H1 (cell line): ENCODE results near the gene MRPL1. TPM values are rescaled to one million over a fixed set of nuclear protein-coding genes. Genes with fewer than 3 reads are reported as not detected.

Source experiments
- CTCF ChIA-PET: fragments of 300-600 bp; sonication (Branson Sonifier 250); formaldehyde crosslinking; loops from one replicate; lab custom pipeline; 2021; ENCODE audit not compliant: partially characterized antibody; lab: Charles Lee
- POLR2A ChIA-PET: fragments of 300-600 bp; sonication (Branson Sonifier 250); formaldehyde crosslinking; loops from one replicate; lab custom pipeline; 2021; ENCODE audit warnings: inconsistent platforms; ENCODE audit not compliant: partially characterized antibody; lab: Charles Lee
- DNase-seq, 2 experiments: peaks; one replicate each; pipeline versions ENCODE4 v3.0.0 to v3.0.0-alpha.2; 2010 to 2022; ENCODE audit warnings: low spot score in 2 of 2, low read depth in 1 of 2, mixed read lengths in 1 of 2
- FAIRE-seq: peaks from 2 replicates; lab custom pipeline; 2011; peaks lifted over from hg19 to GRCh38; lab: Jason Lieb, UNC
- H2AFZ ChIP-seq: 2 replicates; pipeline ENCODE4 v1.8.1; 2012; ENCODE audit warnings: low read length, inconsistent platforms
- H2AK5ac ChIP-seq: 2 replicates; pipeline ENCODE4 v1.6.1; 2013; ENCODE audit warnings: low read depth, low read length
- H2BK120ac ChIP-seq: replicated peaks from 2 replicates; pipeline ENCODE3; 2013; ENCODE audit warnings: low read depth, low read length, inconsistent platforms
- H2BK12ac ChIP-seq: 2 replicates; pipeline ENCODE4 v1.6.1; 2013; ENCODE audit warnings: low read depth, low read length
- H2BK15ac ChIP-seq: 2 replicates; pipeline ENCODE4 v1.6.1; 2013; ENCODE audit warnings: low read length
- H2BK20ac ChIP-seq: 2 replicates; pipeline ENCODE4 v1.6.1; 2013; ENCODE audit warnings: low read length
- H2BK5ac ChIP-seq: 2 replicates; pipeline ENCODE4 v1.6.1; 2013; ENCODE audit warnings: low read depth, low read length
- H3K14ac ChIP-seq: 2 replicates; pipeline ENCODE4 v1.6.1; 2013; ENCODE audit warnings: inconsistent platforms; ENCODE audit not compliant: insufficient read length
- H3K18ac ChIP-seq: 2 replicates; pipeline ENCODE4 v1.6.1; 2013; ENCODE audit warnings: low read length; ENCODE audit errors: extremely low read depth
- H3K23ac ChIP-seq: 2 replicates; pipeline ENCODE4 v1.6.1; 2013; ENCODE audit warnings: inconsistent platforms; ENCODE audit not compliant: insufficient read length
- H3K23me2 ChIP-seq: 2 replicates; pipeline ENCODE4 v1.6.1; 2013; ENCODE audit warnings: low read depth, low read length
- H3K27ac ChIP-seq: 2 replicates; pipeline ENCODE4 v1.6.1; 2011; ENCODE audit warnings: low read depth, low read length, inconsistent platforms
- H3K27me3 ChIP-seq, 4 experiments: replicated peaks in 1 of 4; 1 replicate in 1 of 4; 2 replicates in 3 of 4; pipeline versions ENCODE4 v1.6.1 to v1.8.1; 2011 to 2013; ENCODE audit warnings: low read length in 3 of 4, mild to moderate bottlenecking in 3 of 4, inconsistent platforms in 2 of 4, mixed read lengths in 2 of 4, moderate library complexity in 1 of 4; ENCODE audit not compliant: control insufficient read depth in 3 of 4, insufficient read depth in 3 of 4; ENCODE audit errors: extremely low read depth in 1 of 4
- H3K36me3 ChIP-seq, 4 experiments: 2 replicates each; pipeline versions ENCODE4 v1.6.1 to v1.8.1; 2011 to 2013; ENCODE audit warnings: mild to moderate bottlenecking in 4 of 4, low read length in 3 of 4, moderate library complexity in 2 of 4, control low read depth in 1 of 4, inconsistent platforms in 1 of 4; ENCODE audit not compliant: insufficient read depth in 4 of 4, control insufficient read depth in 2 of 4
- H3K4ac ChIP-seq: replicated peaks from 2 replicates; pipeline ENCODE3; 2013; ENCODE audit warnings: low read length, low read depth, mixed read lengths, inconsistent platforms; ENCODE audit not compliant: insufficient read length
- H3K4me1 ChIP-seq, 4 experiments: replicated peaks in 1 of 4; 1 replicate in 1 of 4; 2 replicates in 3 of 4; pipeline versions ENCODE4 v1.6.1 to v1.8.1; 2011 to 2013; ENCODE audit warnings: low read length in 3 of 4, inconsistent platforms in 2 of 4, mixed read lengths in 1 of 4; ENCODE audit not compliant: insufficient read depth in 4 of 4, control insufficient read depth in 3 of 4
- H3K4me2 ChIP-seq, 2 experiments: 2 replicates each; pipeline versions ENCODE4 v1.6.1 to v1.8.1; 2011 to 2013; ENCODE audit warnings: low read depth in 2 of 2, low read length in 2 of 2, control low read depth in 1 of 2, inconsistent platforms in 1 of 2, mild to moderate bottlenecking in 1 of 2; ENCODE audit not compliant: insufficient read depth in 1 of 2
- H3K4me3 ChIP-seq, 4 experiments: fragments of 200-600, 300-600 bp in 1 of 4; sonication (generic), shearing (Covaris generic), sonication (Bioruptor Twin) in 1 of 4; 2 replicates each; pipeline versions ENCODE4 v1.5.1 to v1.8.1; 2011 to 2016; ENCODE audit warnings: low read length in 4 of 4, low read depth in 3 of 4, control low read depth in 2 of 4, inconsistent platforms in 2 of 4, mild to moderate bottlenecking in 2 of 4, mixed read lengths in 1 of 4, moderate library complexity in 1 of 4; ENCODE audit not compliant: insufficient read depth in 2 of 4; ENCODE audit errors: extremely low read depth in 1 of 4
- H3K56ac ChIP-seq: replicated peaks from 2 replicates; pipeline ENCODE3; 2013; ENCODE audit warnings: low read depth, mild to moderate bottlenecking, mixed read lengths, low read length, inconsistent platforms; ENCODE audit not compliant: insufficient read length
- H3K79me1 ChIP-seq: 2 replicates; pipeline ENCODE4 v1.6.1; 2013; ENCODE audit warnings: low read depth, low read length, control low read depth
- H3K79me2 ChIP-seq, 2 experiments: 2 replicates each; pipeline versions ENCODE4 v1.6.1 to v1.8.1; 2012 to 2013; ENCODE audit warnings: low read length in 2 of 2, mild to moderate bottlenecking in 2 of 2, inconsistent platforms in 1 of 2; ENCODE audit not compliant: insufficient read depth in 2 of 2, control insufficient read depth in 1 of 2
- H3K9ac ChIP-seq, 4 experiments: replicated peaks in 1 of 4; 1 replicate in 1 of 4; 2 replicates in 3 of 4; pipeline versions ENCODE4 v1.6.1 to v1.8.1; 2011 to 2013; ENCODE audit warnings: low read depth in 3 of 4, low read length in 3 of 4, control low read depth in 2 of 4, mild to moderate bottlenecking in 2 of 4, moderate library complexity in 2 of 4, inconsistent platforms in 1 of 4; ENCODE audit errors: extremely low read depth in 1 of 4
- H3K9me3 ChIP-seq, 2 experiments: 2 replicates each; pipeline versions ENCODE4 v1.6.1 to v1.8.1; 2012 to 2013; ENCODE audit warnings: mild to moderate bottlenecking in 2 of 2, moderate library complexity in 2 of 2, control low read depth in 1 of 2, inconsistent platforms in 1 of 2, low read depth in 1 of 2, low read length in 1 of 2, mixed read lengths in 1 of 2; ENCODE audit not compliant: insufficient read depth in 2 of 2
- H4K20me1 ChIP-seq, 2 experiments: replicated peaks in 1 of 2; 2 replicates each; pipeline versions ENCODE3 to v1.8.1; 2011 to 2013; ENCODE audit warnings: inconsistent platforms in 2 of 2, low read length in 2 of 2, mild to moderate bottlenecking in 1 of 2; ENCODE audit not compliant: insufficient read depth in 2 of 2, control insufficient read depth in 1 of 2
- H4K5ac ChIP-seq: 2 replicates; pipeline ENCODE4 v1.6.1; 2013; ENCODE audit warnings: low read length, low read depth, mixed read lengths, inconsistent platforms; ENCODE audit not compliant: insufficient read length
- H4K8ac ChIP-seq: 2 replicates; pipeline ENCODE4 v1.8.0; 2013; ENCODE audit warnings: mild to moderate bottlenecking, moderate library complexity, low read length, inconsistent platforms; ENCODE audit not compliant: insufficient read depth; ENCODE audit errors: extremely low read depth
- H4K91ac ChIP-seq: replicated peaks from 2 replicates; pipeline ENCODE3; 2013; ENCODE audit warnings: low read length, mixed read lengths, inconsistent platforms; ENCODE audit not compliant: insufficient read length
- ATF2 ChIP-seq: IDR thresholded peaks from 2 replicates; pipeline ENCODE4 v1.6.1; 2012; ENCODE audit warnings: low read length, inconsistent platforms
- CBX8 ChIP-seq: fragments of 300-800, 300-1000 bp; sonication (generic); IDR thresholded peaks from 2 replicates; pipeline ENCODE4 v1.7.1; 2016; ENCODE audit warnings: low read depth, low read length, borderline replicate concordance
- JUN ChIP-seq: IDR thresholded peaks from 2 replicates; pipeline ENCODE4 v1.6.1; 2011; ENCODE audit warnings: low read depth, mild to moderate bottlenecking, improper control_type of control experiment, low read length
- JUND ChIP-seq: IDR thresholded peaks from 2 replicates; pipeline ENCODE4 v1.6.1; 2011; ENCODE audit warnings: mild to moderate bottlenecking, improper control_type of control experiment, low read length
- SIN3A ChIP-seq, 2 experiments: IDR thresholded peaks in 1 of 2; conservative IDR thresholded peaks in 1 of 2; 2 replicates each; pipeline ENCODE4 v1.6.1; 2011 to 2012; ENCODE audit warnings: low read length in 2 of 2, improper control_type of control experiment in 1 of 2, low read depth in 1 of 2, mild to moderate bottlenecking in 1 of 2
- WGBS, 2 experiments: shearing (Covaris generic) in 1 of 2; methylation state at CpG; one replicate each; pipeline versions ENCODE4 v1.1.6 to v1.1.7; 2013 to 2015; ENCODE audit warnings: low lambda C conversion rate in 2 of 2, mixed read lengths in 2 of 2, inconsistent platforms in 1 of 2, low coverage in 1 of 2, missing lambda C conversion rate in 1 of 2; ENCODE audit not compliant: insufficient replicate concordance in 2 of 2, insufficient coverage in 1 of 2, insufficient read length in 1 of 2; ENCODE audit errors: extremely low coverage in 1 of 2, missing lambda C conversion rate in 1 of 2; 5-methylcytosine and 5-hydroxymethylcytosine counted together
- polyA plus RNA-seq, 7 experiments: library from polyadenylated mRNA; depleted of rRNA in 3 of 7; stranded (reverse) in 5 of 7; unstranded in 2 of 7; fragments of >200 nt in 5 of 7; fragments of 200-250 nt in 2 of 7; gene quantifications; 1 replicate in 5 of 7; 2 replicates in 1 of 7; 4 replicates in 1 of 7; pipeline versions ENCODE4 v1.2.1 to v1.2.3, GENCODE V29; 2011 to 2013; ENCODE audit warnings: missing spikeins in 2 of 7, mixed read lengths in 2 of 7
- total RNA-seq: library from RNA; stranded (reverse); fragmentation: NEBNext Ultra II Directional; extraction: Animal tissue kit (Norgen Biotek cat#: 25700); gene quantifications from 2 replicates; pipeline ENCODE4 v1.2.1, GENCODE V29; 2021

The MRPL1 gene
- total and polyA plus RNA-seq, 2 of the 8 experiments (the other 6 are each of a cell fraction or from before 2014, with no cell fraction given): 9.6 to 37.0 TPM

GRCh38 chr4:77960367-77960766, 97.7 kb downstream of the MRPL1 start:
- ChIA-PET POLR2A (no interaction called here), CTCF (interaction anchor here (0.5 to 1.6 kb wide), 19 partner anchors 11 to 1341 kb away, joined by 3 to 6 read pairs (median 3); no protein-coding TSS in a partner anchor)
- Histone ChIP-seq H2BK12ac (no peak overlapping the region), H2AFZ (no peak overlapping the region), H3K4ac (no peak overlapping the region), H2BK5ac (no peak overlapping the region), H3K79me1 (no peaks in the 10 kb centered on the region), H3K4me3 (no peak overlapping the region), H2BK120ac (no peak overlapping the region), H3K36me3 (no peaks in the 10 kb centered on the region), H3K18ac (no peak overlapping the region), H2AK5ac (no peak overlapping the region), H3K79me2 (no peaks in the 10 kb centered on the region), H3K4me1 (no peaks in the 10 kb centered on the region), H3K23ac (no peak overlapping the region), H4K91ac (no peak overlapping the region), H4K20me1 (no peaks in the 10 kb centered on the region), H2BK15ac (no peak overlapping the region), H3K27me3 (no peaks in the 10 kb centered on the region), H4K5ac (no peak overlapping the region), H3K14ac (no peak overlapping the region), H3K9ac (no peak overlapping the region), H3K23me2 (no peaks in the 10 kb centered on the region), H3K4me2 (no peak overlapping the region), H2BK20ac (no peak overlapping the region), H4K8ac (no peak overlapping the region), H3K56ac (no peak overlapping the region), H3K27ac (no peak overlapping the region), H3K9me3 (no peaks in the 10 kb centered on the region)
- DNase-seq (no peak), FAIRE-seq (no peak)
- TF ChIP-seq ATF2: no peak
- TF ChIP-seq CBX8: no peak
- no peak for TF ChIP-seq JUN
- TF ChIP-seq SIN3A (conservative IDR thresholded peaks at IDR 0.05 in 1 of 2, IDR thresholded peaks at IDR 0.05 in 1 of 2; ENCODE audit: low read depth in 1 of 2, low read length in 2 of 2): no peak
- no peak for TF ChIP-seq JUND
- WGBS, 2 experiments: 93% methylated on average over 5 of the region's 5 CpGs; no CpG with 5 or more reads in 1 of the 2 experiments
